NCI-H2196 (cell line): ENCODE results near the gene KANK2.
"Not testable (repeated sequence)": the region's sequence is repeated elsewhere in the genome, so short reads cannot be mapped to it uniquely, and the experiment has no call there.

ENCODE experiments used
- DNase-seq: peaks from one replicate; lab custom pipeline; 2025; ENCODE audit not compliant: unreplicated experiment; lab: John Stamatoyannopoulos, UW

Gene KANK2

GRCh38 chr19:11175920-11176319, 21.4 kb downstream of the KANK2 start:
- DNase-seq = no peak

GRCh38 chr19:11174336-11174735, 23.0 kb downstream of the KANK2 start:
- DNase-seq = no peak

- DNase-seq = no peak
Measured at GRCh38 chr19:11173516-11174155, 23.7 kb downstream of the KANK2 start.

- no peak for DNase-seq
Measured at GRCh38 chr19:11172576-11172975, 24.8 kb downstream of the KANK2 start.

GRCh38 chr19:11171144-11171543, 26.2 kb downstream of the KANK2 start:
- no peak for DNase-seq

- DNase-seq = no peak
Measured at GRCh38 chr19:11169896-11170678, 27.3 kb downstream of the KANK2 start.

- no peak for DNase-seq
Measured at GRCh38 chr19:11168568-11168967, 28.8 kb downstream of the KANK2 start.

GRCh38 chr19:11166281-11167142, 30.8 kb downstream of the KANK2 start:
- no peak for DNase-seq

- DNase-seq = no peak
Measured at GRCh38 chr19:11165486-11166030, 31.8 kb downstream of the KANK2 start.

GRCh38 chr19:11164879-11165406, 32.4 kb downstream of the KANK2 start:
- no peak for DNase-seq

- DNase-seq = no peak
Measured at GRCh38 chr19:11164296-11164695, 33.0 kb downstream of the KANK2 start.

- DNase-seq = not testable (repeated sequence)
Measured at GRCh38 chr19:11160440-11160768, 36.9 kb downstream of the KANK2 start.

GRCh38 chr19:11159598-11160439, 37.5 kb downstream of the KANK2 start:
- no peak for DNase-seq

GRCh38 chr19:11155373-11156120, 41.8 kb downstream of the KANK2 start, which contains the start of gene SPC24:
TSS of gene SPC24 (minus strand) at chr19:11155782. CDS start at chr19:11155776, 6 bp downstream.
- peak; percentile 96 for DNase-seq

GRCh38 chr19:11154683-11155047, 42.7 kb downstream of the KANK2 start:
- no peak for DNase-seq

GRCh38 chr19:11152318-11153062, 44.9 kb downstream of the KANK2 start:
- peak; percentile 79 for DNase-seq

- no peak for DNase-seq
Measured at GRCh38 chr19:11151181-11151580, 46.2 kb downstream of the KANK2 start.

- DNase-seq = no peak
Measured at GRCh38 chr19:11148001-11148400, 49.3 kb downstream of the KANK2 start.

GRCh38 chr19:11145536-11145924, 51.8 kb downstream of the KANK2 start:
- no peak for DNase-seq
